HG03025 (cell line): ENCODE measurements around the gene MED26.
"Not testable (repeated sequence)": the region's sequence is repeated elsewhere in the genome, so short reads cannot be mapped to it uniquely, and the experiment has no call there.

Source experiments
- ATAC-seq: cut with Tn5 transposase; IDR thresholded peaks from one replicate; pipeline ENCODE4 v1.9.1; 2021; ENCODE audit warnings: mild to moderate bottlenecking, moderate library complexity; ENCODE audit not compliant: unreplicated experiment, low FRiP score

The MED26 gene

DNA sequence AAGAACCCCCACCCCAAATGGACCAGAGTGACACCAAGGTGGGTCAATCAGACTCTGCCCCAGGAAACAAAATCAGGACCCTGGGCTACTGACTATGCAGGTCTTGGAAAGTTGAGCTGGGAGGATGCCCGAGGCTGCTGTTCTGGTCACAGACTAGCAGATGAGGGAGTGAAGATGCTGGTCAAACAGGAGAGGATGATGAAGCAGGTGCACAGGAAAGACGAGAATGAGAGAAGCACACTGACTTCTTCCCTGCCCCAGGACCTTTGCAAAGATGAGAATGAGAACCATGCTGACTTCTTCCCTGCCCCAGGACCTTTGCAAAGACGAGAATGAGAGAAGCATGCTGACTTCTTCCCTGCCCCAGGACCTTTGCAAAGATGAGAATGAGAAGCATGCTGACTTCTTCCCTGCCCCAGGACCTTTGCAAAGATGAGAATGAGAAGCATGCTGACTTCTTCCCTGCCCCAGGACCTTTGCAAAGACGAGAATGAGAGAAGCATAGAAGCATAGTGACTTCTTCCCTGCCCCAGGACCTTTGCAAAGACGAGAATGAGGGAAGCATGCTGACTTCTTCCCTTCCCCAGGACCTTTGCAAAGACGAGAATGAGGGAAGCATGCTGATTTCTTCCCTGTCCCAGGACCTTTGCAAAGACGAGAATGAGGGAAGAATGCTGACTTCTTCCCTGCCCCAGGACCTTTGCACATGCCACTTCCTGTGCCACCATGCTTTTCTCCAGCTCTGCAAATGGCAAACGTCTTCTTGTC is 23.6 kb upstream of the MED26 start:
- ATAC-seq, result not testable (repeated sequence)

DNA sequence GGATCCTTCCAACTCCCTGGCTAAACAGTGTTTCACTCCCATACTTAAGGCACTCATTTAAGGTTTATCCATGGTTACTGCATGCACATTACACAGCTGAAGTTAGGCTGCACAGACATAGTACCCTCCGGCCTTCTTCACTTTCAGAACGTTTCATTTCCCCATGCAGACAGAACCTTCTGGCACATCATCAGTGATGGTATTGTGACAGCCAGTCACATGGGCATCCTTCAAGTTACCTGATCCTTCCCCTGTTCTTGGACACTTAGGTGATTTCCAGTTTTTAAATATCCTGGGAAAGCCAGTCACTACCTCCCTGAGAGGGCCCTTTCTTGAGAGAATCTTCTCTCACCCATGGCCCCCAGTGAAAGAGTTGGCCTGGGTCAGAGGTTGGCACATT is 22.8 kb upstream of the MED26 start:
- ATAC-seq, result no peak

DNA sequence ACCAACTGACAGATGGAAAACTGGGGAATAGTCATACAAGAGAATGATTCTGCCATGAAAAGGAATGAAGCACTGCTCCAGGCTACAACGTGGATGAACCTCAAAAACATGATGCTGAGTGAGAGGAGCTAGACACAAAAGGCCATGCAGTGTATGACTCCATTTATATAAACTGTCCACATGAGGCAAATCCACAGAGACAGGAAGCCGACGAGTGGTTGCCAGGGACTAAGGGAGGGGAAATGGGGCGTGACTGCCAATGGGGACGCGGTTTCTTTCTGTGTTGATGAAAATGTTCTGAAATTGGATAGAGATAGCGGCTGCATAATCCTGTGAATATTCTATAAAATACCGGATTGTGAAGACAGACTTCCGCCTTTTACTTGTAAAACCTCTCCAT is 21.7 kb upstream of the MED26 start:
- no peak for ATAC-seq

DNA sequence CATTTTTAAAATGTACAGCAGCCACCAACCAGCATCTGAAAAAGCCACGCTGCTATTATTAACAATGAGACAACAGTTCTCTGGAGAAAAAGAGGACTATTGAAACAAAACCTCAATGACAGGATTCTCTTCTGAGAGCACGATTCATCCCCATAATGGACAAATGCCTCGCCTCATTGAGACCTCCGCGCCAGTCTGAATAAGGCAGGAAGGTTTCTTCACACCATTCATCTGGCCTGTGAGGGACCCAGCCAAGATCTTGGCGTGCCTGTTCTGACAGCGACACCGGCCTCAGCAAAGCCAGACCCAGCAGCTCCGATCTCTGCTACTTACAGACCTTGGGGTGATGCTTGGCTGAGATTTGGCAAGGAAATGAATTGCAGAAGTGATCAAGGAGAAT is 17.1 kb upstream of the MED26 start:
- no peak for ATAC-seq

DNA sequence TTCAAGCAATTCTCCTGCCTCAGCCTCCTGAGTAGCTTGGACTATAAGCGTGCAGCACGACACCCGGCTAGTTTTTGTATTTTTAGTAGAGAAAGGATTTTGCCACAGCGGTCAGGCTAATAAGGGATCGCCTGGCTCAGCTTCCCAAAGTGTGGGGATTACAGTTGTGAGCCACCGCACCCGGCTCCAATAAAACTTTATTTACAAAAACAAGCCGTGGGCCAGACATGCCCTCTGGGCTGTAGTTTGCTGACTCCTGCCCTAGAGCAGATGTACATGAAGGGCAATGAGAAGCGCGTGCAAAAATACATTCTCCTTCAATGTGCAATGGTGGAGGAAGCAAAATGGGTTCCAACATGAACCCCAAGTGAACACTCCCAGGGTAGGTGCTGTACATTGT is 13.7 kb upstream of the MED26 start:
- ATAC-seq, result no peak

DNA sequence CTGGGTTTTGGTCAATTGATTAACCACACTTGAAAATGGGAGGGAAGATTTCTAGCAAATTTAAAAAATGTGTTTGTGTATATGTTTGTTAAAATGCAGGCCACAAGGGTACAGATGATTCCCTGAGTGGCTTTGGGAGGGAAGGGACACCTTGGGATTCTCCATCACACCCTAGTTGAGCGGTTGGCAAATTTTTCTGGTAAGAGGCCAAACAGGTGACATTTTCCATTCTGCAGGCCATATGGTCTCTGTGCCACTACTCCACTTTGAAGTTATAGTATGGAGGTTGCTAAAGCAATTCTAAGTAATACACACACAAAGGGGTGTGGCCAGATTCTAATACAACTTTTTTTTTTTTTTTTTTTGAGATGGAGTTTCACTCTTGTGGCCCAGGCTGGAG is 12.9 kb upstream of the MED26 start:
- ATAC-seq, result no peak

DNA sequence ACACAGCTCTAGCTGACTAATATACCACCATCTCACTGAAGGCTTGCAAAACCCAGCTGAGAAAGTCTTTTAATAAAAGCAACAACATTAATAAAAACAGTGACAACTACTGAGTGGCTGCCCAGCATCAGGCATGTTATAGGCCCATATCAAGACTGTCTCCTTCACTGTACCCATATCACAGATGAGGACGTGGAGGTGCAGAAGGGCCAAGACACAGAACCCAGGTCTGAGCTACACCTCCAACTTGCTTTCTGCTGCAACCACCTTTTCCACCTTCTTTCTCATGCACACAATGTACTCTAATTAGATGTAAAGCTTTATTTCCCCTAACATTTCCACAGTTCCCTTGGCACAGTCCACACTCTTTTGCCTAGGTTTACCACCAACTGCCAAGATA is 10.7 kb upstream of the MED26 start:
- ATAC-seq, result no peak

DNA sequence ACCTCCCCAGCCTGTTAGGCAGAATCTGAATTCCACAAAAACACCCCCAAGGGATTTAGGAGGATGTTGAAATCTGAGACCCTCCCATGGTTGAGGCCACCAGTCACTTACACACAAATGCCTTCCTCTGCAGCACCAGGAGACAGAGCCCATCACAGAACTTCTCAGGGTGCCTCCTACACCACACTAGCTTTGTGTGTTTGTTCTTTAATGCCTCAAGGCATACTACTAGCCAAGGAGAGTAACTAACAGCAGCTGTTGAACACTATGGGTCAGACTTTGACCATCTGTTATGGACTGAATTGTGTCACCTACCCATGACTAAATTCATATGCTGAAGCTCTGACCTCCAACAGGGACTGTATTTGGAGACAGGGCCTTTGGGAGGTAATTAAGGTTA is 9.5 kb upstream of the MED26 start:
- no peak for ATAC-seq

DNA sequence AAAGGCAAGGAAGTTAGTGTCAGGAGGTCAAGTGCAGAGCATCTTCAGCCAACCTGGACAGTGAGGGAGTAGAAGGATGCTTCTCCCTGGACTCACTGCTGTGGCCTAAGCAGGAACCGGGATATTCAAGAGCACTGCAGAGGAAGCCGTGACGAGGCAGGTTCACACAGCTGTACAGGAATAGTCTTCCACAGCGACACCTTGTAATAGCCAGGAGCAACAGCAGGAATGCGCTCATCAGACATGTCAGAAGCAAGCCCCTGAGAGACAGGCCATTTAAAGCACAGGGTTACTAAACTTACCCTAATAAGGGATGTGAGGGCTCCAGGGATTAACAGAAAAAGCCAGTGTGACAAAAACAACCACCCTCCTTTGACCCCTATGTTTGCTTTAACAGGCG is 3.5 kb upstream of the MED26 start:
- no peak for ATAC-seq

DNA sequence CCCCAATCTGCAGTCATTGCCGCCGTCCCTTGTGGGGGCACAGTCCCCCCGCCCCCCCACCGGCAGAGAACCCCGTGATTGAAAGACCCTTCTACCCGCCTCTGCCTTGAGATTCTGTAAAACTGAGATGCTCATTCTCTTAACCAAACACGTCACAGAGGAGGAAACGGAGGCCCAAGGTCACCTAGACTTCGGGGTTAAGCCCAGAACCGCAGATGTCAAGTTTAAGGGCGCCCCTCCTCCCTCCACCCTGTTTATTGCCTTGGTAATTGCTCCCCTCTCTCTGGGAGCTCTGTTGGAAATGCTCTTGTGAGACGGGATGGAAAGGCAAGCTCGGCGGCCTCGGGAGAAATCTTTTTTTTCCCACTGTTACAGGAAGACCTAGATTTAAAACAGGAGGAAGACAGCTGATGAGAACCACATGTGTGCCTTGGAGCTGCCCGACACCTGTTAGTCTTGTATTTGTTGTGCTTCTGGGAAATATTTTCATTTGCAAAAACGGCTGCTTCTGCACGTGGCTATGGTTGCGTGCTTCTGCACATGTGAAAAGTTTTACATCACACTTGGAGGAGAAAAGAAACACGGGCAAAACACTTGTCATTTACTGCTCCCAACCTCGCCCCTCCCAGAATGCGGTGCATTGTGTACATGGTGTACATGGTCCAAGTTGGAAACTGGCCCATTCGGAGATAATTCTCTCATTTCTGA is 1.1 kb upstream of the MED26 start:
- no peak for ATAC-seq

DNA sequence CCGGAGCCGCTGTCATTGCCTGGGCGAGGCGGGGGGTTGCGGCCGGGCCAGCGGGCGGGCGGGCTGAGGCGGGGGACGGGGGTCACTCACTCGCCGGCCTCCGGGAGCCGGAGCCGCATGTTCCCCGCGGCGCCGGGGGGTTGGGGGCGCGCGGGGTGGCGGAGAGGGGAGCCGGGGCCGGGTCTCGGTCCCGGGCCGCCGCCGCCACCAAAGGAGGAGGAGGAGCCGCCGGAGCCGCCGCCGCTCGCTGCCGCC is 149 bp downstream of the MED26 start:
- ATAC-seq, result no peak

DNA sequence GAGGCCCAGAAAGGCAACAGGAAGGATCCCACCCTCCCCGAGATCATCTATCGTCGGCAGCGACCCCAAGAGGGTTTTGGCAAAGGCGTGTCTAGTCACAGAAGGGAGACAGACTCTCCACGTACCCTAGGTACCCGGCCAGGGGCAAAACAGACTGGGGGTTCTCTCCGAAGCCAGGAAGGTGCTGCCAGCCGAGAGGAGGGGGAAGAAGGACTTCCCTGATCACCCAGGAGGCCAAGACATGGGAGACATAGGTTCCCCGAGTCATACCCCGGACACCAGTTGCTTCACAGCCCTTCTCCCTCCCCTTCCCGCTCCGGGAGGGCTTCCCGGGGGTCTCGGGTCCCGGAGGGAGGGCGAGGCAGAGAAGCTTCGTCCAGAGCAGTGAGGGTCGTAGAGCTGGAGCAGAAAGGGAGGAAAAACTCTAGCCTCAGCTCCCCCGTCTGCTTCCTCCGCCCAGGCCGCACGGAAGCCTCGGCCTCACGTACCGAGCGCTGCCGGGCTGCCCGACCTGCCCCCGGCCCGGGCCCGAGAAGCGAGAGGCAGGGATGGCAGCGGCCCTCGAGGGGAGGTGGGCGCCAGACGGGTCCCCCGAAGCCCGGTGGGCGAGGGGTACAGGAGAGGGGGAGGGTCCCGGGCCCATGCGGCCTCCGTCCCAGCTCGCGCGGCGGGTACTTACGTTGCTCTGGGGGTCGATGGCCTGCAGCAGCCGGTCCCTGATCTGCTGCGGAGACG is 644 bp downstream of the MED26 start:
- ATAC-seq, result no peak

DNA sequence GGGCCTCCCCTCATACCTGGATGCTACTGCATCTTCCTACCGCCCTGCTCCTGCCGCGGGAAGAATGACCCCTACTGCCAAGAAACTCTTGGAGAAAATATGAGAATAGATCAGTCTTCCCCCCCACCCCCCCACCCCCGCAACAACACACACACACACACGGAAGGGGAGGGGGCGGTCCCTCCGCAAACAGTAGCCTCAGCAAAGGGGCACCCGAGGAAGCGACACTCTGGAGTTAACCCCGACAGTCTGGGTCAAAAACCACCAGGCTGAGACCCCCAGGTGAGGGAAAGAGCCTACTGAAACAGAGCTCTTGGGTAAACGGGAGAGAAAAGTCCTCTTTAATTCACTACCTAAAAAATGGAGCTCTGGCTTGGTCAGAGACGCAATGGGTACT is 1.2 kb downstream of the MED26 start:
- ATAC-seq, result no peak

DNA sequence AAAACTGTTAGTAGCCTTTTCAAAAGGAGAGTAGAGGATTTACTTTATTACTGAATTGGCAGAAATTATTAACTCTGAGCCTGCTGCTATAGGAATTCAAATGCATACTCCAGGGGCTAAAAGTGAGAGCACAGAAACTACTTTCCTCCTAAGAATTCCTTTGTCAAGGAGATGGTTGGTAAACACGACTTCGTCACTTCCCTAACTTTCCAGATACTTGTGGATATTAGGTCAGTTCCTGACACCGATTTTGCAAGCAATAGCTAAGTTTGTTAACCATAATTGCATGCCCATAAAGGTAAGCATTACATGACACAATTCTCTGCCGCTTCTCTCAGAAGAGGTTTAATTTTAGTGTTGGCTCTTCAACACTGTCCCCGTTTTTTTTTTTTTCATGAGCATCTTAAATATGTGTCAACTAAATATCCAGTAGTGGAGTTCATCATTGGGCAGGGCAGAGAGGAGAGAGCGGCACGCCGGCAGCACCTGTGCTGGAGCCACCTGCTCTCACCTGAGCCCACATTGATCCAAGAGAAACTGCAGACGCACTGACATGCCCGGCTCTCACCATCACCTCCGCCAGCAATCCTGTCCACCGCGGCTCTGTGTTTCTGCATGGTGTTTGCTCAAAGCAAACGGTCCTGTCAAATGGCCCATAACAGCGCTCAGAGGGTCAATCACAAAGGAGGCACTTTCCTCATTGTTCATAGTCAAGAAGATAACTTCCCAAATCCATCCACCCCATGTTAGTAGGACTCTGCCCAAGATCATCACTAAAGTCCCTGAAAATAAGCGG is 2.6 kb downstream of the MED26 start:
- ATAC-seq, result no peak

DNA sequence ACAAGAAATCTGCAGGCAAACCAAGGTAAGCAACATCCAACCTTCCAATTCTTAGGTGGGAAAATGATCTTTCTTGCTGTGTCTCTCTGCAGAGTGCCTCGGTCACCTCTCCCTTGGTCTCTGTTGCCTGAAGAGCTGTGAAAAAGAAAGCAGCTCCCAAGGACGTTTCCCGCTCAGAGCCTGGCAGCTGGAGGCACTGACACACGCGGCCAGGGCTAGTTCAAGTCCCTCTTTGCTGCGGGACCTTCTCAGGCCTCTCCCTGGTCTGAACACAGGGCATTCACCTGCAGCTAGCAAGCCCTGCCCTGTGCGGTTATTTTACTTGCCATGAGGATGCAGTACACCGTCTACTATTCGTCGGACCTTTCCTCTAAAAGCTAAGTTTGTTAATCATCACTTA is 3.8 kb downstream of the MED26 start:
- no peak for ATAC-seq

DNA sequence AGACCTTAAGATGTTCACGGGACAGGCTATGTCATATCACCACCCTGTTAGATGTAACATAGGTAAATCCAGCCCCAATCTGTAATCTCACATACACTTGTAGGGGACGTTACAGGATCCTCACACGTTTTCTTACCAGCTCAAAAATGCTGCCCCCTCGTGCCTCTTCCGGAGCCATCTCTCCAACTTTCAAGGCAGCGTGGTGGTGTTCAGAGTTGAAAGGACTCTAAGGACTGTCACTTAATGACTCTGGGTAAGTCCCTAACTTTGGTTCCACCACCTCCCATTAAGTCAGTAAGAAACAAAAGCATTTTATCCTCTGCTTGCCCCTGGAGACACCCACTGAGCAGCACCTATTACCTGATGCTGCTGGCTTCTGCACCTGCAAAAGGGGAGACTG is 4.4 kb downstream of the MED26 start:
- no peak for ATAC-seq

DNA sequence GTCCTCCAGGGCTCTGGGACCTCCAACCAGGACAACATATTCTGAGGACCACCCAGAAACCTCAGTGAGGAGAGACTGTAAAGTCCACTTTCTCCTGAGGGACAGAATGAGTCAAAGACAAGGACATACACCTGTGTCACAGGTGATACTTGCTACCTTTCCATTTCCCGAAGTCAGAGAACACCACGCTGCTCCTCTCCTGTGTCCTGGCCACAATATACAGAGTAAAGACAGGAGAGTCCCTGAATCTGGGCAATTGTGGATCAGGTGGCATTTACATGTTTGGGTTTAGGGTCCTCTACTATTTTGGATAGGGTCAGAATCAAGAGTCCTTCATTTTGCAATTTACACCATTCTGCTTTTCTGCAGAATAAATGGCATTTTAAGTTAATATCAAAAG is 4.9 kb downstream of the MED26 start:
- ATAC-seq, result no peak

DNA sequence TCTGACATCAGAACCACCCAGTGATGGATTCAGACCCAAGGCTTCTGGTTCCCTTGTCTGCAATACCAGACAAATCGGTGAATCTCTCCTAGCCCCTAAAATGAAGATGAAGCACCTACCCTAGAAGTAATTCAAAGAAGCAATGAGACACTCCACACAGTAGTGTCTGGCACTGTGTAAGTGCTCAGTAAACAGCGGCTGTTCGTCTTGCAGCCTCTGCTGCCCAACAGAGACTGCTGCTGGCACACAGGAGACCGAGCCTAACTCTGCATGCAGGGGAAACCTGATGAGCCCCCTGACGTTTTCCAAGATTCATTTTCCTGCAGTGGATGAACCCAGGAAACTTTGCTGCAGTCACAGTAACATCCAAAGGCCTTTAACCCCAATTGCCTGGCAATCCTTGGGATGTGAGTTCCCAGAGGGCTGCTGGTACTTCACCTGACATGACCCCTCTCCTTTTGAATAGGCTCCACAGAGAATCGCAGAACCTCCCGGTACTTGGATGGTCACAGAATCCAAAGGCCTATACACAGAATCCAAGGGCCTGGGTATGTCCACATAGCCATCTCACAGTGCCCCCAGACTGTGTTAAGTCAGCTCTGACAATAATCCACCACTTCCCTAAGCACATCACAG is 6.7 kb downstream of the MED26 start:
- no peak for ATAC-seq

DNA sequence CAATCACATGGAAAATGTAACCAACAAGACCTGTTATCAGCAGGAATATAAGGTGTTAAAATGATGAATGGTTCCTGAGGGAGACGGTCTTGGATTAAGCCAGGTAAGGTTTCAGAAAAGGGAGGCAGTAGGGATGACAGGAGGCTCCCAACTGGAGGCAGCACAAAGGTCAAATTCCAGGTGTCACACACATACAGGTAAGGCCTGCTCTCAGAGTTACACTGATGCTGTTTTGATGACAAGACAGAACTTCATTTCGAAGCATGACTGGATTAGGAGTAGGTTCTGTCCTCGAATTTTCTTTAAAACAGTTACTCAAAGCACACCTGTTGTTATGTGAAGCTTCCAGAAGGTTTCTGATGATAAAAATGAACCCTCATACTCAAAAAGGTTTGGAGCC is 7.4 kb downstream of the MED26 start:
- no peak for ATAC-seq

DNA sequence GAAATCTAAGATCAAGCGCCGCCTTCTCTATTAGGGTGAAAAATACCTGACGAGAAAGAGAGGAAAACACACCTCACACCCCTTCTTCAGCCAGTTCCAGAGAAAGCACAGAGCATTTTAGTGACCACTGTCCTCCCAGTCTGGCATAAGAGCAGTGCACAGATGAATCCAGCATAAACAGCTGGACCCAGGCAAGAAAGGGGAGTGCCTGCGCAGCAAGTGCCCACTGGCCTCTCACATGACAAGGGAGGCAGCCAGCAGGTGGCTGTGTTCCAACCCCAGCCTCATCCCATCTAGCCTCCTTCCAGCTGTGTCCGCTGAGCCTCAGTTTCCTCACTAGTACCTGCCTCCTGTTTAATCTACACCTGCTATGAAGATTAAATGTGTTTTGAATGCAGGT is 8.0 kb downstream of the MED26 start:
- ATAC-seq, result no peak

DNA sequence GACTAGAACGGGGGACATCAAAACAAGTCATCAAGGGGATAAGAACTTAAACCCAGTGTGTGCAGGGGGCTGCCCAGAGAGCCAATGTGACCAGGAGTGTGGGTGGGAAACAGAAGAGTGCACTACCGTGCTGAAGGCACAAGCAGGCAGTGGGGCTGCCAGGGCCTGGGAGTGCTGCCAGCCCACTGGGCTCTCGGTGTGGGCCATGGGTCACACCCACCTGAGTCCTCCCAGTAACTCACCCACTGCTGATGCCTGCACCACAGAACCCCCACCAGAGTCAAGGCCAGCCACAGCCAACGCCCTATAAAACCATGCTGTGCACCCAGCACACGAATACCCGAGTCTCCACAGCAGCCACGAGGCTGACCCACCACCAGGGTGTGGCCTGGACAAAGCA is 8.5 kb downstream of the MED26 start:
- ATAC-seq, result no peak
